HepG2 (cell line): ENCODE measurements around the gene SPP2. TPM values are rescaled to one million over a fixed set of nuclear protein-coding genes. Genes with fewer than 3 reads are reported as not detected.

ENCODE experiments used
- ATAC-seq: fragments of 200-7000 bp; cut with Tn5 transposase; 3 replicates; pipeline ENCODE4 v1.9.1; 2020; ENCODE audit warnings: mild to moderate bottlenecking, moderate library complexity
- BruUV-seq: library from RNA; stranded (reverse); fragments of 400-500 nt; replicated peaks from 2 replicates; lab custom pipeline; 2021; lab: Mats Ljungman, UMichigan
- CTCF ChIA-PET: fragments of 300-600 bp; formaldehyde crosslinking; extraction: SDS; loops from one replicate; lab custom pipeline; 2021; ENCODE audit warnings: low total read pairs, inconsistent platforms, low intra/inter-chr PET ratio; lab: Yijun Ruan, JAX
- POLR2A ChIA-PET: fragments of 350-600 bp; sonication (Branson Sonifier 250); formaldehyde crosslinking; loops from one replicate; lab custom pipeline; 2020; ENCODE audit warnings: antibody characterized with exemption, inconsistent platforms; lab: Yijun Ruan, JAX
- DNase-seq: peaks from one replicate; pipeline ENCODE4 v3.0.0-alpha.2; 2015; ENCODE audit warnings: low spot score
- FAIRE-seq: peaks from 3 replicates; lab custom pipeline; 2011; peaks lifted over from hg19 to GRCh38; lab: Jason Lieb, UNC
- H2AFZ ChIP-seq: one replicate; pipeline ENCODE4 v1.6.1; 2011; ENCODE audit warnings: low read length, inconsistent platforms
- H3K27ac ChIP-seq: fragments of 300-600 bp; 3 replicates; pipeline ENCODE4 v1.8.0; 2011; ENCODE audit warnings: mixed run types, mild to moderate bottlenecking, mixed read lengths, low read length, inconsistent platforms; ENCODE audit not compliant: insufficient read depth; ENCODE audit errors: extremely low read length
- H3K27me3 ChIP-seq, 2 experiments: fragments of 200-600 bp in 1 of 2; 2 replicates in 1 of 2; 3 replicates in 1 of 2; pipeline versions ENCODE4 v1.6.0 to v1.8.0; 2011; ENCODE audit warnings: low read length in 2 of 2, mild to moderate bottlenecking in 2 of 2, moderate library complexity in 2 of 2, inconsistent platforms in 1 of 2; ENCODE audit not compliant: insufficient read depth in 2 of 2, control insufficient read depth in 1 of 2
- H3K36me3 ChIP-seq, 2 experiments: fragments of 200-600 bp in 1 of 2; replicated peaks in 1 of 2; 2 replicates in 1 of 2; 3 replicates in 1 of 2; pipeline versions ENCODE4 v1.5.1 to v1.8.0; 2011; ENCODE audit warnings: low read length in 2 of 2, inconsistent platforms in 1 of 2; ENCODE audit not compliant: insufficient read depth in 2 of 2, control insufficient read depth in 1 of 2
- H3K4me1 ChIP-seq: 2 replicates; pipeline ENCODE4 v1.5.1; 2012; ENCODE audit warnings: low read length, inconsistent platforms; ENCODE audit not compliant: insufficient read depth
- H3K4me2 ChIP-seq: 2 replicates; pipeline ENCODE4 v1.6.0; 2011; ENCODE audit warnings: low read depth, low read length, inconsistent platforms
- H3K4me3 ChIP-seq, 3 experiments: fragments of 200-600 bp in 1 of 3; sonication (generic), shearing (Covaris generic) in 1 of 3; replicated peaks in 1 of 3; 2 replicates each; pipeline ENCODE4 v1.5.1; 2011 to 2016; ENCODE audit warnings: low read length in 3 of 3, inconsistent platforms in 2 of 3, low read depth in 2 of 3, mild to moderate bottlenecking in 2 of 3, control low read depth in 1 of 3, mixed read lengths in 1 of 3; ENCODE audit not compliant: insufficient read depth in 1 of 3
- H3K79me2 ChIP-seq: one replicate; pipeline ENCODE4 v1.6.1; 2011; ENCODE audit warnings: low read length, inconsistent platforms; ENCODE audit not compliant: insufficient read depth
- H3K9ac ChIP-seq: 2 replicates; pipeline ENCODE4 v1.6.0; 2011; ENCODE audit warnings: mild to moderate bottlenecking, low read depth, low read length, inconsistent platforms; ENCODE audit not compliant: insufficient read depth
- H3K9me3 ChIP-seq: 2 replicates; pipeline ENCODE4 v1.5.1; 2012; ENCODE audit warnings: mild to moderate bottlenecking, low read length
- H4K20me1 ChIP-seq: 2 replicates; pipeline ENCODE4 v1.6.0; 2011; ENCODE audit warnings: inconsistent platforms, mild to moderate bottlenecking, low read length, moderate library complexity; ENCODE audit not compliant: insufficient read depth
- KMT2B ChIP-seq: IDR thresholded peaks from 2 replicates; pipeline ENCODE4 v1.6.1; 2016; ENCODE audit warnings: missing genetic modification reagents, missing compliant biosample characterization
- MTF2 ChIP-seq: sonication (generic); formaldehyde crosslinking; IDR thresholded peaks from 2 replicates; pipeline ENCODE4 v1.5.0; 2020; ENCODE audit warnings: missing genetic modification reagents, borderline replicate concordance
- NFKBIZ ChIP-seq: IDR thresholded peaks from 2 replicates; pipeline ENCODE4 v1.6.1; 2018; ENCODE audit warnings: missing genetic modification reagents, missing compliant biosample characterization
- ZBTB20 ChIP-seq: sonication (generic); formaldehyde crosslinking; IDR thresholded peaks from 2 replicates; pipeline ENCODE4 v1.8.1; 2023; ENCODE audit warnings: missing genetic modification reagents, low read depth, mild to moderate bottlenecking, borderline replicate concordance
- ZIK1 ChIP-seq: sonication (generic); formaldehyde crosslinking; IDR thresholded peaks from 2 replicates; pipeline ENCODE4 v1.5.0; 2020; ENCODE audit warnings: mild to moderate bottlenecking, low read depth, missing genetic modification reagents, borderline replicate concordance
- ZNF260 ChIP-seq: sonication (generic); formaldehyde crosslinking; IDR thresholded peaks from 2 replicates; pipeline ENCODE4 v1.4.0; 2020; ENCODE audit warnings: missing genetic modification reagents, low read depth, mild to moderate bottlenecking, borderline replicate concordance
- ZNF34 ChIP-seq: sonication (generic); formaldehyde crosslinking; IDR thresholded peaks from 2 replicates; pipeline ENCODE4 v1.4.0; 2020; ENCODE audit warnings: mild to moderate bottlenecking, missing genetic modification reagents, borderline replicate concordance
- ZNF362 ChIP-seq: sonication (generic); formaldehyde crosslinking; IDR thresholded peaks from 2 replicates; pipeline ENCODE4 v1.4.0; 2020; ENCODE audit warnings: missing genetic modification reagents, mild to moderate bottlenecking, borderline replicate concordance
- ZNF605 ChIP-seq: sonication (generic); formaldehyde crosslinking; IDR thresholded peaks from 2 replicates; pipeline ENCODE4 v1.8.0; 2022; ENCODE audit warnings: mild to moderate bottlenecking, missing genetic modification reagents
- ZNF770 ChIP-seq: sonication (generic); formaldehyde crosslinking; IDR thresholded peaks from 2 replicates; pipeline ENCODE4 v1.5.0; 2020; ENCODE audit warnings: mild to moderate bottlenecking, missing genetic modification reagents
- WGBS: methylation state at CpG from one replicate; pipeline ENCODE4 v1.1.6; 2017; ENCODE audit warnings: low lambda C conversion rate; 5-methylcytosine and 5-hydroxymethylcytosine counted together
- in situ Hi-C: cut with HindIII; loops from 2 replicates; pipeline ENCODE4 v1.10.0; 2017; ENCODE audit warnings: low pct_unique_long_range_greater_than_20kb; ENCODE audit not compliant: extremely low pct_ligation_motif_present
- intact Hi-C: fragments of 100-400 bp; cut with micrococcal nuclease; formaldehyde crosslinking; loops from one replicate; pipeline ENCODE4 v1.10.0; 2022; ENCODE audit not compliant: unreplicated experiment
- polyA plus RNA-seq, 8 experiments: library from polyadenylated mRNA; depleted of rRNA in 3 of 8; stranded (reverse) in 7 of 8; unstranded in 1 of 8; fragments of >200 nt; fragmentation: Illumina TruSeq in 4 of 8; extraction: Trizol in 4 of 8; gene quantifications; 2 replicates each; pipeline versions ENCODE4 v1.2.1 to v1.2.3, GENCODE V29; 2011 to 2016; ENCODE audit warnings: low read depth in 4 of 8, missing spikeins in 1 of 8, mixed read lengths in 1 of 8; ENCODE audit not compliant: insufficient read depth in 1 of 8
- total RNA-seq, 5 experiments: library from RNA; depleted of rRNA; stranded (reverse); fragments of >200 nt; fragmentation: Illumina TruSeq; extraction: Trizol; gene quantifications; 2 replicates each; pipeline ENCODE4 v1.2.3, GENCODE V29; 2016; ENCODE audit warnings: low read depth in 1 of 5
- TF ChIP-seq, protein P1 (sequence below): sonication (generic); formaldehyde crosslinking; IDR thresholded peaks from 2 replicates; pipeline ENCODE4 v1.5.0; 2020; ENCODE audit warnings: mild to moderate bottlenecking, missing genetic modification reagents
- TF ChIP-seq, protein P2 (sequence below): sonication (generic); formaldehyde crosslinking; IDR thresholded peaks from 2 replicates; pipeline ENCODE4 v1.8.0; 2022; ENCODE audit warnings: mild to moderate bottlenecking, missing genetic modification reagents, borderline replicate concordance
- TF ChIP-seq, protein P3 (sequence below): IDR thresholded peaks from 2 replicates; pipeline ENCODE4 v1.6.1; 2016; ENCODE audit warnings: missing genetic modification reagents, missing compliant biosample characterization

The SPP2 gene
- total and polyA plus RNA-seq, 2 of the 13 experiments (the other 11 are each of a cell fraction or from before 2014, with no cell fraction given): not detected

DNA sequence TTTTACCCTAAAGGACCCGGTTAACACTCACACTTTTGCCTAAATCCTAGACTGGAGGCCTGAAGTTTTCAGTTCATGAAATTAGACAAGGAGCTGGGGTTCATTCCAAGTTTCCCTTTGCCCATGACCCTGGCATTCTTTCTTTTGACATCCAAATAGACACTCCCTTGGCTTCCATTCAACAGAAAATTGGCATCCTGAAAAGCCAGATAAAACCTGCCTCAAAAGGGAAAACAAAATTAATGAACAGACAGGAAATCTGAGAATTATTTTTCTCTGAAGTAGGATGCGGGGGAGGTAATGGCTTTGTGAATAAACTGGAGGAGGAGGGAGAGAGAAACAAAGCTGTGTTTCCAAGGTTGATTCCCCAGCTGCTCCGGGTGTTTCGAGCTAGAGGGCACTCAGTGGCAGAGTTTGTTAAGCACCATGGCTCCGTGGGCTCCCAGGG lies 41.0 kb downstream of the SPP2 start:
- ATAC-seq (no peak), FAIRE-seq (no peak), DNase-seq (no peak)
- Histone ChIP-seq H3K4me2 (no peak overlapping the region), H3K9me3 (no peaks in the 10 kb centered on the region), H3K36me3 (no peaks in the 10 kb centered on the region), H3K4me3 (no peak overlapping the region), H3K4me1 (no peaks in the 10 kb centered on the region), H2AFZ (no peak overlapping the region), H3K27ac (no peak overlapping the region), H4K20me1 (no peaks in the 10 kb centered on the region), H3K79me2 (no peaks in the 10 kb centered on the region), H3K27me3 (peaks cover 0 to 5% of the 10 kb centered on the region in 2 experiments; a peak in 3 of 5 replicates), H3K9ac (no peak overlapping the region)
- ChIA-PET POLR2A (no interaction called here), CTCF (no interaction called here)
- BruUV-seq: no TSS peak
- intact Hi-C loops: no loop called here
- in situ Hi-C loops: no loop called here
- 32% methylated on average over 5 of the region's 5 CpGs for WGBS
- no peak for TF ChIP-seq ZNF770 (CRISPR knock-in tag)
- TF ChIP-seq KMT2B (CRISPR knock-in tag): no peak
- no peak for TF ChIP-seq ZNF260 (CRISPR knock-in tag)
- TF ChIP-seq, protein P1, sequence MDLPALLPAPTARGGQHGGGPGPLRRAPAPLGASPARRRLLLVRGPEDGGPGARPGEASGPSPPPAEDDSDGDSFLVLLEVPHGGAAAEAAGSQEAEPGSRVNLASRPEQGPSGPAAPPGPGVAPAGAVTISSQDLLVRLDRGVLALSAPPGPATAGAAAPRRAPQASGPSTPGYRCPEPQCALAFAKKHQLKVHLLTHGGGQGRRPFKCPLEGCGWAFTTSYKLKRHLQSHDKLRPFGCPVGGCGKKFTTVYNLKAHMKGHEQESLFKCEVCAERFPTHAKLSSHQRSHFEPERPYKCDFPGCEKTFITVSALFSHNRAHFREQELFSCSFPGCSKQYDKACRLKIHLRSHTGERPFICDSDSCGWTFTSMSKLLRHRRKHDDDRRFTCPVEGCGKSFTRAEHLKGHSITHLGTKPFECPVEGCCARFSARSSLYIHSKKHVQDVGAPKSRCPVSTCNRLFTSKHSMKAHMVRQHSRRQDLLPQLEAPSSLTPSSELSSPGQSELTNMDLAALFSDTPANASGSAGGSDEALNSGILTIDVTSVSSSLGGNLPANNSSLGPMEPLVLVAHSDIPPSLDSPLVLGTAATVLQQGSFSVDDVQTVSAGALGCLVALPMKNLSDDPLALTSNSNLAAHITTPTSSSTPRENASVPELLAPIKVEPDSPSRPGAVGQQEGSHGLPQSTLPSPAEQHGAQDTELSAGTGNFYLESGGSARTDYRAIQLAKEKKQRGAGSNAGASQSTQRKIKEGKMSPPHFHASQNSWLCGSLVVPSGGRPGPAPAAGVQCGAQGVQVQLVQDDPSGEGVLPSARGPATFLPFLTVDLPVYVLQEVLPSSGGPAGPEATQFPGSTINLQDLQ (CRISPR knock-in tag): no peak
- TF ChIP-seq, protein P2, sequence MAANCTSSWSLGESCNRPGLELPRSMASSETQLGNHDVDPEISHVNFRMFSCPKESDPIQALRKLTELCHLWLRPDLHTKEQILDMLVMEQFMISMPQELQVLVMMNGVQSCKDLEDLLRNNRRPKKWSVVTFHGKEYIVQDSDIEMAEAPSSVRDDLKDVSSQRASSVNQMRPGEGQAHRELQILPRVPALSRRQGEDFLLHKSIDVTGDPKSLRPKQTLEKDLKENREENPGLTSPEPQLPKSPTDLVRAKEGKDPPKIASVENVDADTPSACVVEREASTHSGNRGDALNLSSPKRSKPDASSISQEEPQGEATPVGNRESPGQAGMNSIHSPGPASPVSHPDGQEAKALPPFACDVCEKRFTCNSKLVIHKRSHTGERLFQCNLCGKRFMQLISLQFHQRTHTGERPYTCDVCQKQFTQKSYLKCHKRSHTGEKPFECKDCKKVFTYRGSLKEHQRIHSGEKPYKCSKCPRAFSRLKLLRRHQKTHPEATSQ (CRISPR knock-in tag): no peak
- no peak for TF ChIP-seq NFKBIZ (CRISPR knock-in tag)
- no peak for TF ChIP-seq MTF2 (CRISPR knock-in tag)
- no peak for TF ChIP-seq ZNF362 (CRISPR knock-in tag)
- TF ChIP-seq ZNF605: no peak
- no peak for TF ChIP-seq ZBTB20 (CRISPR knock-in tag)
- TF ChIP-seq ZNF34 (CRISPR knock-in tag): no peak
- TF ChIP-seq, protein P3, sequence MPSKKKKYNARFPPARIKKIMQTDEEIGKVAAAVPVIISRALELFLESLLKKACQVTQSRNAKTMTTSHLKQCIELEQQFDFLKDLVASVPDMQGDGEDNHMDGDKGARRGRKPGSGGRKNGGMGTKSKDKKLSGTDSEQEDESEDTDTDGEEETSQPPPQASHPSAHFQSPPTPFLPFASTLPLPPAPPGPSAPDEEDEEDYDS: no peak
- no peak for TF ChIP-seq ZIK1 (CRISPR knock-in tag)
